ENCODE measurements around the gene CLPSL2. TPM values are rescaled to one million over a fixed set of nuclear protein-coding genes. Genes with fewer than 3 reads are reported as not detected.

Gene CLPSL2
- total RNA-seq, 1 donor from 2014 or later: not detected

GRCh38 chr6:35757456-35758123 lies 18.8 kb upstream of the CLPSL2 start:
- Mint-ChIP-seq H3K36me3 (ENCODE audit: unreplicated experiment) (no peaks in the 10 kb centered on the region), H3K27ac (ENCODE audit: unreplicated experiment) (no peak overlapping the region), H3K9me3 (ENCODE audit: unreplicated experiment) (no peaks in the 10 kb centered on the region), H3K4me1 (ENCODE audit: unreplicated experiment) (no peaks in the 10 kb centered on the region), H3K4me3 (ENCODE audit: unreplicated experiment) (no peak overlapping the region), H3K27me3 (ENCODE audit: unreplicated experiment) (peaks cover 32% of the 10 kb centered on the region)
- TF ChIP-seq CTCF (IDR thresholded peaks at IDR 0.05): peak; percentile 45
- DNase-seq (ENCODE audit: extremely low spot score, unreplicated experiment): no peak

GRCh38 chr6:35759426-35759825 lies 17.0 kb upstream of the CLPSL2 start:
- Mint-ChIP-seq H3K27me3 (ENCODE audit: unreplicated experiment) (peaks cover 50% of the 10 kb centered on the region), H3K27ac (ENCODE audit: unreplicated experiment) (no peak overlapping the region), H3K4me3 (ENCODE audit: unreplicated experiment) (no peak overlapping the region), H3K36me3 (ENCODE audit: unreplicated experiment) (no peaks in the 10 kb centered on the region), H3K4me1 (ENCODE audit: unreplicated experiment) (peaks cover 4% of the 10 kb centered on the region), H3K9me3 (ENCODE audit: unreplicated experiment) (no peaks in the 10 kb centered on the region)
- TF ChIP-seq CTCF (IDR thresholded peaks at IDR 0.05): no peak
- DNase-seq (ENCODE audit: extremely low spot score, unreplicated experiment): no peak

GRCh38 chr6:35765739-35766138 lies 10.7 kb upstream of the CLPSL2 start:
- Mint-ChIP-seq H3K27me3 (ENCODE audit: unreplicated experiment) (peaks cover 65% of the 10 kb centered on the region), H3K27ac (ENCODE audit: unreplicated experiment) (no peak overlapping the region), H3K9me3 (ENCODE audit: unreplicated experiment) (no peaks in the 10 kb centered on the region), H3K4me1 (ENCODE audit: unreplicated experiment) (peaks cover 5% of the 10 kb centered on the region), H3K4me3 (ENCODE audit: unreplicated experiment) (no peak overlapping the region), H3K36me3 (ENCODE audit: unreplicated experiment) (peaks cover 2% of the 10 kb centered on the region)
- TF ChIP-seq CTCF (IDR thresholded peaks at IDR 0.05): no peak
- no peak for DNase-seq (ENCODE audit: extremely low spot score, unreplicated experiment)

- H3K36me3 Mint-ChIP-seq (ENCODE audit: unreplicated experiment): peaks cover 2% of the 10 kb centered on the region
- DNase-seq (ENCODE audit: extremely low spot score, unreplicated experiment): no peak
- no peak overlapping the region for H3K27ac Mint-ChIP-seq (ENCODE audit: unreplicated experiment)
- no peak for TF ChIP-seq CTCF (IDR thresholded peaks at IDR 0.05)
- no peaks in the 10 kb centered on the region for H3K9me3 Mint-ChIP-seq (ENCODE audit: unreplicated experiment)
- peaks cover 48% of the 10 kb centered on the region for H3K27me3 Mint-ChIP-seq (ENCODE audit: unreplicated experiment)
- H3K4me1 Mint-ChIP-seq (ENCODE audit: unreplicated experiment): peaks cover 3% of the 10 kb centered on the region
- H3K4me3 Mint-ChIP-seq (ENCODE audit: unreplicated experiment): no peak overlapping the region
These were observed 7.2 kb upstream of the CLPSL2 start for GRCh38 chr6:35769211-35769610.

GRCh38 chr6:35771343-35771627 lies 5.1 kb upstream of the CLPSL2 start:
- no peak overlapping the region for H3K4me3 Mint-ChIP-seq (ENCODE audit: unreplicated experiment)
- no peak overlapping the region for H3K27ac Mint-ChIP-seq (ENCODE audit: unreplicated experiment)

More at GRCh38 chr6:35771343-35771627, 5.1 kb upstream of the CLPSL2 start:
- no peak for DNase-seq (ENCODE audit: extremely low spot score, unreplicated experiment)
- Mint-ChIP-seq H3K27me3 (ENCODE audit: unreplicated experiment) (peaks cover 42% of the 10 kb centered on the region), H3K4me1 (ENCODE audit: unreplicated experiment) (no peaks in the 10 kb centered on the region), H3K36me3 (ENCODE audit: unreplicated experiment) (no peaks in the 10 kb centered on the region), H3K9me3 (ENCODE audit: unreplicated experiment) (no peaks in the 10 kb centered on the region)
- no peak for TF ChIP-seq CTCF (IDR thresholded peaks at IDR 0.05)
